IMR-90 (cell line): ENCODE measurements around the gene GCN1. TPM values are rescaled to one million over a fixed set of nuclear protein-coding genes. Genes with fewer than 3 reads are reported as not detected.

Experiments
- ATAC-seq: fragments of 200-7000 bp; cut with Tn5 transposase; 2 replicates; pipeline ENCODE4 v1.9.1; 2020; ENCODE audit warnings: low read depth, mild to moderate bottlenecking, moderate library complexity
- BruUV-seq: library from RNA; stranded (reverse); fragments of 400-500 nt; replicated peaks from 2 replicates; lab custom pipeline; 2021; lab: Mats Ljungman, UMichigan
- CTCF ChIA-PET: fragments of 300-600 bp; formaldehyde crosslinking; extraction: SDS; loops from one replicate; lab custom pipeline; 2021; ENCODE audit warnings: antibody characterized with exemption; lab: Yijun Ruan, JAX
- POLR2A ChIA-PET: fragments of 300-600 bp; sonication (Branson Sonifier 250); formaldehyde crosslinking; loops from one replicate; lab custom pipeline; 2022; ENCODE audit warnings: antibody characterized with exemption; ENCODE audit not compliant: unreplicated experiment; lab: Charles Lee
- DNase-seq: peaks from one replicate; pipeline ENCODE4 v3.0.0; 2013
- H2AFZ ChIP-seq: replicated peaks from 2 replicates; pipeline ENCODE3; 2013; ENCODE audit warnings: low read length, mild to moderate bottlenecking; ENCODE audit not compliant: poor library complexity
- H2AK5ac ChIP-seq: 2 replicates; pipeline ENCODE4 v1.6.1; 2013; ENCODE audit warnings: low read depth, low read length, inconsistent platforms
- H2AK9ac ChIP-seq: replicated peaks from 2 replicates; pipeline ENCODE3; 2013; ENCODE audit warnings: mild to moderate bottlenecking, low read depth, low read length, moderate library complexity; ENCODE audit not compliant: poor library complexity
- H2BK120ac ChIP-seq: 2 replicates; pipeline ENCODE4 v1.6.1; 2013; ENCODE audit warnings: low read depth, low read length, inconsistent platforms
- H2BK15ac ChIP-seq: 3 replicates; pipeline ENCODE4 v1.6.1; 2013; ENCODE audit warnings: low read depth, low read length, inconsistent platforms
- H2BK20ac ChIP-seq: 2 replicates; pipeline ENCODE4 v1.6.1; 2013; ENCODE audit warnings: low read depth, mild to moderate bottlenecking, inconsistent platforms, low read length, moderate library complexity
- H2BK5ac ChIP-seq: 2 replicates; pipeline ENCODE4 v1.6.1; 2013; ENCODE audit warnings: mild to moderate bottlenecking, low read depth, low read length, inconsistent platforms; ENCODE audit not compliant: poor library complexity, severe bottlenecking
- H3K14ac ChIP-seq: replicated peaks from 2 replicates; pipeline ENCODE4 v1.6.1; 2013; ENCODE audit warnings: low read depth, low read length, inconsistent platforms
- H3K18ac ChIP-seq: 2 replicates; pipeline ENCODE4 v1.6.1; 2013; ENCODE audit warnings: low read depth, low read length, control low read depth
- H3K23ac ChIP-seq: 2 replicates; pipeline ENCODE4 v1.6.1; 2013; ENCODE audit warnings: low read depth, low read length, inconsistent platforms
- H3K27ac ChIP-seq: 2 replicates; pipeline ENCODE4 v1.5.1; 2013; ENCODE audit warnings: mild to moderate bottlenecking, control low read depth, low read length; ENCODE audit not compliant: insufficient read depth
- H3K27me3 ChIP-seq: 2 replicates; pipeline ENCODE4 v1.6.1; 2013; ENCODE audit warnings: low read length; ENCODE audit not compliant: control insufficient read depth, insufficient read depth
- H3K36me3 ChIP-seq: 2 replicates; pipeline ENCODE4 v1.6.1; 2013; ENCODE audit warnings: low read length, mixed read lengths; ENCODE audit not compliant: control insufficient read depth, insufficient read depth
- H3K4ac ChIP-seq: 2 replicates; pipeline ENCODE4 v1.6.1; 2013; ENCODE audit warnings: low read depth, low read length, inconsistent platforms
- H3K4me1 ChIP-seq: 2 replicates; pipeline ENCODE4 v1.6.1; 2013; ENCODE audit warnings: low read length, mixed read lengths; ENCODE audit not compliant: control insufficient read depth, insufficient read depth
- H3K4me2 ChIP-seq: 2 replicates; pipeline ENCODE4 v1.6.1; 2013; ENCODE audit warnings: low read depth, mild to moderate bottlenecking, control low read depth, low read length, moderate library complexity
- H3K4me3 ChIP-seq: 2 replicates; pipeline ENCODE4 v1.5.1; 2013; ENCODE audit warnings: low read depth, mild to moderate bottlenecking, control low read depth, low read length, moderate library complexity; ENCODE audit not compliant: insufficient read depth
- H3K56ac ChIP-seq: 2 replicates; pipeline ENCODE4 v1.6.1; 2013; ENCODE audit warnings: low read length, inconsistent platforms; ENCODE audit not compliant: insufficient read depth; ENCODE audit errors: extremely low read depth
- H3K79me1 ChIP-seq, 2 experiments: 2 replicates each; pipeline ENCODE4 v1.6.1; 2013; ENCODE audit warnings: low read length in 2 of 2, inconsistent platforms in 1 of 2, low read depth in 1 of 2
- H3K9ac ChIP-seq: 2 replicates; pipeline ENCODE4 v1.6.1; 2013; ENCODE audit warnings: low read depth, low read length, control low read depth
- H3K9me1 ChIP-seq: 2 replicates; pipeline ENCODE4 v1.6.1; 2013; ENCODE audit warnings: low read length, inconsistent platforms; ENCODE audit not compliant: insufficient read depth
- H3K9me3 ChIP-seq: 2 replicates; pipeline ENCODE4 v1.6.1; 2013; ENCODE audit warnings: low read length; ENCODE audit not compliant: control insufficient read depth, insufficient read depth
- H4K20me1 ChIP-seq: 2 replicates; pipeline ENCODE4 v1.6.1; 2013; ENCODE audit warnings: low read length, inconsistent platforms; ENCODE audit not compliant: insufficient read depth
- H4K5ac ChIP-seq: 2 replicates; pipeline ENCODE4 v1.6.1; 2013; ENCODE audit warnings: mild to moderate bottlenecking, low read depth, low read length, control low read depth
- H4K8ac ChIP-seq, 2 experiments: 2 replicates each; pipeline ENCODE4 v1.6.1; 2013; ENCODE audit warnings: low read depth in 2 of 2, low read length in 2 of 2, control low read depth in 1 of 2, inconsistent platforms in 1 of 2
- H4K91ac ChIP-seq: 2 replicates; pipeline ENCODE4 v1.6.1; 2013; ENCODE audit warnings: low read depth, low read length, inconsistent platforms; ENCODE audit not compliant: insufficient read depth
- BHLHE40 ChIP-seq: fragments of 150-350 bp; IDR thresholded peaks from 2 replicates; pipeline ENCODE4 v1.6.1; 2016; ENCODE audit warnings: mild to moderate bottlenecking, low read depth, low read length
- CEBPB ChIP-seq: IDR thresholded peaks from 2 replicates; pipeline ENCODE4 v1.6.1; 2012; ENCODE audit warnings: low read depth, low read length, improper control_type of control experiment
- CHD1 ChIP-seq: IDR thresholded peaks from 2 replicates; pipeline ENCODE4 v1.6.1; 2012; ENCODE audit warnings: low read depth, low read length, improper control_type of control experiment
- CTCF ChIP-seq: conservative IDR thresholded peaks from 2 replicates; pipeline ENCODE4 v1.5.1; 2012; ENCODE audit warnings: mild to moderate bottlenecking, low read depth, low read length, improper control_type of control experiment
- ELK1 ChIP-seq: fragments of 150-350 bp; IDR thresholded peaks from 2 replicates; pipeline ENCODE4 v1.6.1; 2016; ENCODE audit warnings: low read depth, mild to moderate bottlenecking, low read length, moderate library complexity, borderline replicate concordance
- FOS ChIP-seq: fragments of 150-350 bp; IDR thresholded peaks from 2 replicates; pipeline ENCODE4 v1.6.1; 2016; ENCODE audit warnings: low read depth, low read length
- MAFK ChIP-seq: IDR thresholded peaks from 2 replicates; pipeline ENCODE4 v1.6.1; 2012; ENCODE audit warnings: low read depth, low read length, improper control_type of control experiment
- MXI1 ChIP-seq: IDR thresholded peaks from 2 replicates; pipeline ENCODE4 v1.6.1; 2012; ENCODE audit warnings: low read depth, mild to moderate bottlenecking, low read length, moderate library complexity, borderline replicate concordance
- NFE2L2 ChIP-seq: fragments of 150-350 bp; IDR thresholded peaks from 2 replicates; pipeline ENCODE4 v1.6.1; 2016; ENCODE audit warnings: low read depth, mild to moderate bottlenecking, low read length
- POLR2A ChIP-seq: IDR thresholded peaks from 2 replicates; pipeline ENCODE4 v1.6.1; 2012; ENCODE audit warnings: mild to moderate bottlenecking, low read depth, low read length
- RAD21 ChIP-seq: IDR thresholded peaks from 2 replicates; pipeline ENCODE4 v1.6.1; 2012; ENCODE audit warnings: low read length, improper control_type of control experiment
- RCOR1 ChIP-seq: IDR thresholded peaks from 2 replicates; pipeline ENCODE4 v1.6.1; 2012; ENCODE audit warnings: mild to moderate bottlenecking, low read length, improper control_type of control experiment; ENCODE audit not compliant: insufficient replicate concordance
- RFX5 ChIP-seq: IDR thresholded peaks from 2 replicates; pipeline ENCODE4 v1.8.0; 2012; ENCODE audit warnings: low read depth, mild to moderate bottlenecking, low read length, moderate library complexity
- SMC3 ChIP-seq: fragments of 150-350 bp; IDR thresholded peaks from 2 replicates; pipeline ENCODE4 v1.6.1; 2016; ENCODE audit warnings: low read depth, mild to moderate bottlenecking, antibody characterized with exemption, low read length, moderate library complexity
- USF2 ChIP-seq: fragments of 150-350 bp; IDR thresholded peaks from 2 replicates; pipeline ENCODE4 v1.6.1; 2017; ENCODE audit warnings: mild to moderate bottlenecking, antibody characterized with exemption, low read length, low read depth
- WGBS, 2 experiments: methylation state at CpG; one replicate each; pipeline versions ENCODE4 v1.1.5 to v1.1.7; 2013; ENCODE audit warnings: missing lambda C conversion rate in 2 of 2; ENCODE audit not compliant: insufficient read length in 1 of 2; ENCODE audit errors: extremely low coverage in 2 of 2; 5-methylcytosine and 5-hydroxymethylcytosine counted together
- dilution Hi-C: fragments of 300-500 bp; cut with HindIII; formaldehyde crosslinking; loops from one replicate; pipeline ENCODE4 v1.14.3; 2018; ENCODE audit warnings: low sequenced_read_pairs; ENCODE audit not compliant: unreplicated experiment
- in situ Hi-C: fragments of 300-500 bp; cut with MboI; formaldehyde crosslinking; loops from 3 replicates; pipeline ENCODE4 v1.14.3; 2019; ENCODE audit warnings: low sequenced_read_pairs, inconsistent platforms, mixed read lengths
- intact Hi-C: fragments of 100-400 bp; cut with micrococcal nuclease; formaldehyde crosslinking; loops from 2 replicates; pipeline ENCODE4 v1.10.0; 2022
- polyA plus RNA-seq, 3 experiments: library from polyadenylated mRNA; depleted of rRNA; stranded (reverse); fragments of >200 nt; gene quantifications; 2 replicates each; pipeline ENCODE4 v1.2.3, GENCODE V29; 2012; ENCODE audit warnings: low replicate concordance in 1 of 3
- total RNA-seq: library from RNA; depleted of rRNA; stranded (reverse); fragments of >200 nt; gene quantifications from 2 replicates; pipeline ENCODE4 v1.2.3, GENCODE V29; 2012

The GCN1 gene
- total and polyA plus RNA-seq, 2 of the 4 experiments (the other 2 are of a cell fraction): 57.8 to 77.6 TPM

- Histone ChIP-seq H3K27ac (no peak overlapping the region), H3K9ac (no peak overlapping the region), H2BK120ac (no peak overlapping the region), H3K14ac (no peak overlapping the region), H3K23ac (no peak overlapping the region), H4K8ac (no peak overlapping the region), H3K9me1 (peaks cover 15% of the 10 kb centered on the region), H3K18ac (no peak overlapping the region), H3K9me3 (no peaks in the 10 kb centered on the region), H3K4me3 (no peak overlapping the region), H2BK20ac (no peak overlapping the region), H3K36me3 (peaks cover 53% of the 10 kb centered on the region), H4K20me1 (peaks cover 78% of the 10 kb centered on the region), H2AK5ac (no peak overlapping the region), H3K27me3 (no peaks in the 10 kb centered on the region), H4K5ac (no peak overlapping the region), H3K56ac (no peak overlapping the region), H2BK5ac (no peak overlapping the region), H2AK9ac (no peak overlapping the region), H2BK15ac (no peak overlapping the region), H3K4me2 (no peak overlapping the region), H3K4me1 (peaks cover 7% of the 10 kb centered on the region; the same call in 1 of the 2 replicates), H4K91ac (no peak overlapping the region), H2AFZ (no peak overlapping the region), H3K79me1 (peaks cover 20 to 84% of the 10 kb centered on the region in 2 experiments), H3K4ac (no peak overlapping the region)
- DNase-seq (no peak), ATAC-seq (no peak)
- intact Hi-C loops: no loop called here
- in situ Hi-C loops: loop anchor here (25.0 kb wide), 1 partner anchor 1740 kb away; the partner anchor contains the start of gene TAOK3
- BruUV-seq: no TSS peak
- CTCF ChIA-PET: interaction anchor here (0.6 kb wide), 1 partner anchor 142 kb away, joined by 5 read pairs; no protein-coding TSS in a partner anchor
- dilution Hi-C loops: no loop called here
- WGBS, 2 experiments: 93% methylated on average over 7 of the region's 30 CpGs; no CpG with 5 or more reads in 1 of the 2 experiments
- POLR2A ChIA-PET: no interaction called here
- TF ChIP-seq MXI1 (no peak), MAFK (no peak), CEBPB (no peak), CTCF (no peak), RFX5 (no peak), POLR2A (no peak), RCOR1 (no peak), USF2 (no peak), CHD1 (no peak), RAD21 (no peak), BHLHE40 (no peak), ELK1 (no peak), SMC3 (no peak), NFE2L2 (no peak), FOS (no peak)
These were observed 92.1 kb downstream of the GCN1 start for GRCh38 chr12:120102189-120103043.
